Glomerular visceral epithelial cell (primary cell): ENCODE results near the gene SSX4B.
"Not testable (repeated sequence)": the region's sequence is repeated elsewhere in the genome, so short reads cannot be mapped to it uniquely, and the experiment has no call there.

Experiments
- DNase-seq: peaks from one replicate; pipeline ENCODE4 v3.0.0-alpha.2; 2016; ENCODE audit errors: extremely low spot score

The SSX4B gene

GRCh38 chrX:48411860-48412259 lies at the start of gene SSX4B:
SSX4B (minus strand) TSS chrX:48411960; CDS start chrX:48411372, 588 bp downstream.
- not testable (repeated sequence) for DNase-seq

GRCh38 chrX:48460606-48461005 lies 48.8 kb upstream of the SSX4B start:
- no peak for DNase-seq

- no peak for DNase-seq
These were observed 48.3 kb upstream of the SSX4B start for GRCh38 chrX:48460031-48460430.

GRCh38 chrX:48459483-48459882 lies 47.7 kb upstream of the SSX4B start:
- DNase-seq, result no peak

- no peak for DNase-seq
These were observed 47.0 kb upstream of the SSX4B start for GRCh38 chrX:48458711-48459110.

GRCh38 chrX:48456628-48457331 lies 45.0 kb upstream of the SSX4B start:
- DNase-seq, result no peak

- DNase-seq, result no peak
These were observed 39.9 kb upstream of the SSX4B start for GRCh38 chrX:48451708-48452107.

- no peak for DNase-seq
These were observed 38.3 kb upstream of the SSX4B start for GRCh38 chrX:48450076-48450475.

- not testable (repeated sequence) for DNase-seq
These were observed 35.4 kb upstream of the SSX4B start for GRCh38 chrX:48447201-48447600.

- not testable (repeated sequence) for DNase-seq
These were observed 22.0 kb upstream of the SSX4B start for GRCh38 chrX:48433713-48434112.

- peak; percentile 53 for DNase-seq
These were observed 18.4 kb upstream of the SSX4B start for GRCh38 chrX:48430166-48430565.

- DNase-seq, result not testable (repeated sequence)
These were observed 17.8 kb upstream of the SSX4B start for GRCh38 chrX:48429606-48430005.

GRCh38 chrX:48427027-48427716 lies 15.4 kb upstream of the SSX4B start:
- DNase-seq, result not testable (repeated sequence)

GRCh38 chrX:48397825-48398224 lies 13.9 kb downstream of the SSX4B start:
- not testable (repeated sequence) for DNase-seq

GRCh38 chrX:48396931-48397330 lies 14.8 kb downstream of the SSX4B start:
- DNase-seq, result not testable (repeated sequence)

GRCh38 chrX:48383239-48383638 lies 28.5 kb downstream of the SSX4B start, which contains the start of gene SSX4:
SSX4 (plus strand) TSS chrX:48383539; CDS start chrX:48384054, 515 bp downstream.
- not testable (repeated sequence) for DNase-seq

- not testable (repeated sequence) for DNase-seq
These were observed 41.4 kb downstream of the SSX4B start for GRCh38 chrX:48370408-48370807.

GRCh38 chrX:48367717-48368408 lies 43.9 kb downstream of the SSX4B start:
- not testable (repeated sequence) for DNase-seq

- not testable (repeated sequence) for DNase-seq
These were observed 52.5 kb downstream of the SSX4B start for GRCh38 chrX:48359281-48359680.

GRCh38 chrX:48357681-48358080 lies 54.1 kb downstream of the SSX4B start:
- no peak for DNase-seq

GRCh38 chrX:48356315-48357094 lies 55.3 kb downstream of the SSX4B start, which contains the start of gene SSX3:
SSX3 (minus strand) TSS chrX:48356703; CDS start chrX:48355249, 1,454 bp downstream.
- not testable (repeated sequence) for DNase-seq
